ENCODE measurements around the gene NAIF1. TPM values are rescaled to one million over a fixed set of nuclear protein-coding genes. Genes with fewer than 3 reads are reported as not detected.
A peak's percentile ranks its signal among the peaks of the same experiment; 100 is the strongest.

Gene NAIF1
- total RNA-seq, 1 donor from 2014 or later = 9.6 TPM

DNA sequence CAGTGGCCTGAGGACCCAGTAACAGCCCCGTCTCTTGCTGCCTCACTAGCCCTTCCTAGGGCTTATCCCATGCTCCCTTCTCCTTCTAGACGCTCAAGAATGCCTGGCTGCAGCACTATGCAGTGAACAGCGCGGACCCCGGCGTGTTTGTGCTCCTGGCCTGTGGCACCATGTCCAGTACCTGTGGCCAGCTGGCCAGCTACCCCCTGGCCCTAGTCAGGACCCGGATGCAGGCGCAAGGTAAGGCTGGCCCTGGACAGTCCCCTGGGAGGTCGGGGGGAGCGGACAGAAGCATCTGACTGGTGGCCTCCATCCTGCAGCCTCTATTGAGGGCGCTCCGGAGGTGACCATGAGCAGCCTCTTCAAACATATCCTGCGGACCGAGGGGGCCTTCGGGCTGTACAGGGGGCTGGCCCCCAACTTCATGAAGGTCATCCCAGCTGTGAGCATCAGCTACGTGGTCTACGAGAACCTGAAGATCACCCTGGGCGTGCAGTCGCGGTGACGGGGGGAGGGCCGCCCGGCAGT is 39.9 kb upstream of the NAIF1 start:
- intact Hi-C loops (cut with micrococcal nuclease) = no loop called here
- no peak for DNase-seq
- peaks cover 16% of the 10 kb centered on the region for H3K4me1 Mint-ChIP-seq
- H3K27me3 Mint-ChIP-seq = no peaks in the 10 kb centered on the region
- no peak overlapping the region for H3K4me3 Mint-ChIP-seq
- H3K27ac Mint-ChIP-seq = no peak overlapping the region
- peaks cover 38% of the 10 kb centered on the region for H3K36me3 Mint-ChIP-seq (ENCODE audit: low read depth)
- no peaks in the 10 kb centered on the region for H3K9me3 Mint-ChIP-seq

DNA sequence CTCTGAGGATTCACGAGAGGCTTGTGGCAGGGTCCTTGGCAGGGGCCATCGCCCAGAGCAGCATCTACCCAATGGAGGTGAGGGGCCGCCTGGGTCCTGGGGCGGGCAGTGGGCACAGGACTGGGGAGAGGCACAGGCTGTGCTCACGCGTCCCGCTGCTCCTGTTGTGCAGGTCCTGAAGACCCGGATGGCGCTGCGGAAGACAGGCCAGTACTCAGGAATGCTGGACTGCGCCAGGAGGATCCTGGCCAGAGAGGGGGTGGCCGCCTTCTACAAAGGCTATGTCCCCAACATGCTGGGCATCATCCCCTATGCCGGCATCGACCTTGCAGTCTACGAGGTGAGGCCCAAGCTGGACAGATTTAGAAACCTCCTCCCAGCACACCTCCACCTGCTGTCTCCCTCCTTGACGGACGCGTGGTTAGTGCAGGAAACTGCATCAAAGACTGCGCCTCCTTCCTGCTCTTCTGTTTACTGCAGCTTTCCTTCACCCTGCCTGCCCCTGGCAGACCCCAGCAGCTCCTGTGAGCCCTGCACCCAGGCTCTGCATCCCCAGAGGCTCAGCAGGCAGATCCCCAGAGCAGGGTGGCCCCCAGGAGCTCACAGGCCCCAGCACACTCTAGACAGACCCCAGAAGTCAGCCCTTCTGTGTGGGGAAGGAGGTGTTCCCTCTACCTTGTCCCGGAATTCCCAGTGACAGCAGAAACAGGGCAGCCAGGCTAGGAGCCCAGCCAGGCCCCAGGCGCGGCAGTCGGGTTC is 39.2 kb upstream of the NAIF1 start:
- intact Hi-C loops (cut with micrococcal nuclease) = no loop called here
- H3K36me3 Mint-ChIP-seq (ENCODE audit: low read depth) = peaks cover 37% of the 10 kb centered on the region
- no peak overlapping the region for H3K4me3 Mint-ChIP-seq
- no peaks in the 10 kb centered on the region for H3K27me3 Mint-ChIP-seq
- peaks cover 17% of the 10 kb centered on the region for H3K4me1 Mint-ChIP-seq
- H3K9me3 Mint-ChIP-seq = no peaks in the 10 kb centered on the region
- no peak for DNase-seq
- H3K27ac Mint-ChIP-seq = no peak overlapping the region

DNA sequence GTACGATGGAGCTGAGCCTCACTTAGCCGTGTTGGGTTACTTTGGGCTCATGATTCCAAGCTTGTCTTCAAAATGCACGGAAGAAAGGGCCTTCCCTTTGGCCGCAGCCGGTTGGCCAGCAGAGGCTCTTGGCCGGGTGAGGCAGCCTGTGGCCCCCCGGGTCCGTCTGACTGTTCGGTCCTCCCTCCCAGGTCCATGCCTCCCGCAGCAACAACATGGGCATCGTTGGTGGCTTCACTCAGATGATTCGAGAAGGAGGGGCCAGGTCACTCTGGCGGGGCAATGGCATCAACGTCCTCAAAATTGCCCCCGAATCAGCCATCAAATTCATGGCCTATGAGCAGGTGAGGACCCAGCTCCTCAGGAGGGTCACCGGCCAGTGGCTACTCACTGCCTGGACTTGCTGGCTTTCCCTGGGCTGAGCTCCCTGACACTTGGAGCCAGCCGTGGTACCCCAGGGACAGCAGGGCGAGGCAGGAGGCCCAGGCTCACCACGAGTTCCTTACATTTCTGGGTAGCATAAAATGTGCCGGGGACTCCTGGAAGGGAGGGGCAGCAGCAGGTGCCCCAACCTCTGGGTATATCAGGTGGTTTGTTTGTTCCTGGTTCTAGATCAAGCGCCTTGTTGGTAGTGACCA is 38.5 kb upstream of the NAIF1 start:
- Mint-ChIP-seq H3K4me1 (peaks cover 19% of the 10 kb centered on the region), H3K4me3 (no peak overlapping the region), H3K9me3 (no peaks in the 10 kb centered on the region), H3K36me3 (ENCODE audit: low read depth) (peaks cover 42% of the 10 kb centered on the region), H3K27me3 (no peaks in the 10 kb centered on the region), H3K27ac (no peak overlapping the region)
- intact Hi-C loops (cut with micrococcal nuclease) = no loop called here
- no peak for DNase-seq

DNA sequence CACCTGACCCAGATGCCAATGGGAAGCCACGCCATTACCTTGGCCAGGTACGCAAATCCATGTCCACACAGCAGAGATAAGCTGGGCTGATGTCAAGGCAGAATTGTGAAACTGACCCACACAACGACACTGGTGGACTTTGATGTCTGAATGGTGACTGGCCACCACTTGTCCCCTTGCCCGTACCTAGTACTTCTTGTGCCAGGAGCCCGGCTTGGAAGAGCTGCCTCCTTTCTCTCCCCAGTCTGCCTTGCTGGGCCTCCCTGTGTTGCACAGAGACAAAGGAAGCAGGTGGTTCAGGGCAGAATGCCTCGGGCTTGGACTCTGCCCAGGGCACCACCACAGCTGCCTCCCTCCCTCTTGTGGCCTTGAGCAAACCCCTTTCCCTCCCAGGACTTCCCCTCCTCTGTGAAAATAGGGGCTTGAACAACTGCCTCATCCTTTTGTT is 37.1 kb upstream of the NAIF1 start:
- H3K36me3 Mint-ChIP-seq (ENCODE audit: low read depth) = peaks cover 37% of the 10 kb centered on the region

DNA sequence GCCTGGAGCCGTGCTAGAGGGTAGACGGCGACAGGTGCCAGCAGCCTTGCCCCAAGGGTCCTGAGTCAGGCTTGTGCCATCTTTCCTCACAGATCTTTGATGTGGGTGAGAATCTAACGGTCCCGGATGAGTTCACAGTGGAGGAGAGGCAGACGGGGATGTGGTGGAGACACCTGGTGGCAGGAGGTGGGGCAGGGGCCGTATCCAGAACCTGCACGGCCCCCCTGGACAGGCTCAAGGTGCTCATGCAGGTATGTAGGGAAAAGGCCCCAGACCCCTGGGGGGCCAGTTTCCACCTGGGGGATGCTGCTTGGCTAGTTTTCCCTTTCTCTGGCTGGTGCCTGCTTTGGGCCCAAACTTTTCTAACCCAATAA is 36.5 kb upstream of the NAIF1 start:
- intact Hi-C loops (cut with micrococcal nuclease) = no loop called here

More for the DNA sequence above, 37.1 kb upstream of the NAIF1 start:
- intact Hi-C loops (cut with micrococcal nuclease) = no loop called here
- Mint-ChIP-seq H3K27ac (no peak overlapping the region), H3K27me3 (no peaks in the 10 kb centered on the region), H3K9me3 (no peaks in the 10 kb centered on the region), H3K4me1 (peaks cover 26% of the 10 kb centered on the region), H3K4me3 (no peak overlapping the region)
- no peak for DNase-seq

DNA sequence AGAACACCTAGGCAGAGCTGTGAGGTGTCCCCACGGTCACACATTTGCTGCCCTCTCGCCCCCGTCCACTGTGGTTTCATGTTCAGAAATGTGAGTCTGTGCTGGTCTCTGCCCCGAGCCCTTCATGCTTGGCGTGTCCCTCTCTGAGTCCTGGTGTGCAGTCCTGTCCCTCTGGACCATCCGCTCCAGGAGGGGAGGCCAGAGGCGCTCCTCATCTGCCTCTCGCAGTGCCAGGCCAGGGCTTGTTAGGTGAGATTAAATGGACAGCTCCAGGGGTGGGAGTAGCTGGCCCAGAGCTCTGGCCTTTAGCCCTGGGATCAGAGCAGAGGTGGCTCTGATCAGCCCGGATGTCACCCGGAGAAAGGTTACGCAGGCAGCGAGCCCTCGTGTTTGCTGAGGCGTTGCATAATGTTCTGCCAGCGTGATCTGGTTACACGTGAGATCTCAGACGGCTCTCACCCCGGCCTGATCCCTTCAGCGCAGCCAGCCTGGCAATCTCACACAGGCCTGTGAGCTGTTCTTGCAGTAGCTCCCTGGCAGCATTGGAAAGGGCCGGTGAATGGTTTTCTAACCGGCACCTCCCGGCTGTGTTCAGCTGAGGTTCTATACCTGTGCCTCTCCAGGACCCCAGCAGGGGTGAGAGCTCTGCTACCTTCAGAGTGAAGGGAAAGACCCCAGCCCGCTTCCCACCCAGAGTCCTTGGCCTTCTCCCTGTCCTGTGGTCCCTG is 35.9 kb upstream of the NAIF1 start:
- H3K36me3 Mint-ChIP-seq (ENCODE audit: low read depth) = peaks cover 33% of the 10 kb centered on the region
- no peaks in the 10 kb centered on the region for H3K9me3 Mint-ChIP-seq
- DNase-seq = no peak
- intact Hi-C loops (cut with micrococcal nuclease) = no loop called here
- H3K4me3 Mint-ChIP-seq = no peak overlapping the region
- peaks cover 29% of the 10 kb centered on the region for H3K4me1 Mint-ChIP-seq
- peak overlapping the region; percentile 74 for H3K27ac Mint-ChIP-seq
- no peaks in the 10 kb centered on the region for H3K27me3 Mint-ChIP-seq

More for the DNA sequence above, 36.5 kb upstream of the NAIF1 start:
- Mint-ChIP-seq H3K27me3 (no peaks in the 10 kb centered on the region), H3K36me3 (ENCODE audit: low read depth) (peaks cover 35% of the 10 kb centered on the region), H3K9me3 (no peaks in the 10 kb centered on the region), H3K4me1 (peaks cover 26% of the 10 kb centered on the region), H3K4me3 (no peak overlapping the region), H3K27ac (peak overlapping the region; percentile 74)
- peak; percentile 80 for DNase-seq

DNA sequence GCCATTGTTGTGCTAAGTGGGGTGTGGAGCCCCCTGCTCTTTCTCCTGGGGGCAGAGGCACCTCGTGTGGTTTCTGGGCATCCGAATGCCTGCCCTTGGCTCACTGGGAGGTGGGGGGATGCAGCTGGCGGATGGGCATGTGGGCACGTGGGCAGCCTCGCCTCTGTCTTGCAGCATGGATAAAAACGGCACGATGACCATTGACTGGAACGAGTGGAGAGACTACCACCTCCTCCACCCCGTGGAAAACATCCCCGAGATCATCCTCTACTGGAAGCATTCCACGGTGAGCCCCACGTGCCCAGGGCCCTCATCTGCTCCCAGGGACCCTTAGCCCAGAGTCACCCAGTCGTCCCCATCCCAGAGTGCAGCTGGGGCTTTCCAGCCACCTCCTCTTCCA is 35.1 kb upstream of the NAIF1 start:
- Mint-ChIP-seq H3K4me3 (no peak overlapping the region), H3K36me3 (ENCODE audit: low read depth) (peaks cover 29% of the 10 kb centered on the region), H3K27me3 (no peaks in the 10 kb centered on the region), H3K4me1 (peaks cover 35% of the 10 kb centered on the region), H3K9me3 (no peaks in the 10 kb centered on the region), H3K27ac (peak overlapping the region; percentile 41)
- DNase-seq = no peak
- intact Hi-C loops (cut with micrococcal nuclease) = no loop called here

DNA sequence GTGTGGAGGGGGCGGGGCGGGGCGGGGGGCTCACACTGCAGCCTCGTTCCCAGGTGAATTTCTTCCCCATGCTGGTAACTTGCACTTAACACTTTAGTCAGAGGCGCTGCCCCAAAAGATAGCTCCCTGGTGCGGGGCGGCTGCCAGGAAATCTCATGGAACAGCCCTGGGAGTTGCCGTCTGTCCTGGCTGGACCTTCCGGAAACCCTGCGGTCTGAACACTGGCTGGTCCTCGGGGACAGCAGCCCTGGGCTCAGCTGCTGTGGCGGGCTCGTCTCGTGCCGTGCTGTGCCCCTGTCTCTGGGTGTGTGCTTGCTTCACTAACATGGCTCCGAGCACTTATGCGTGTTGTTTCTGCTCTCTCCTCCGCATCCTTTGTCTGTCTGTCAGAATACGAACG is 34.6 kb upstream of the NAIF1 start:
- no peak for DNase-seq
- peaks cover 39% of the 10 kb centered on the region for H3K4me1 Mint-ChIP-seq
- H3K27me3 Mint-ChIP-seq = no peaks in the 10 kb centered on the region
- intact Hi-C loops (cut with micrococcal nuclease) = no loop called here
- no peaks in the 10 kb centered on the region for H3K9me3 Mint-ChIP-seq
- H3K27ac Mint-ChIP-seq = no peak overlapping the region
- no peak overlapping the region for H3K4me3 Mint-ChIP-seq
- H3K36me3 Mint-ChIP-seq (ENCODE audit: low read depth) = peaks cover 30% of the 10 kb centered on the region

DNA sequence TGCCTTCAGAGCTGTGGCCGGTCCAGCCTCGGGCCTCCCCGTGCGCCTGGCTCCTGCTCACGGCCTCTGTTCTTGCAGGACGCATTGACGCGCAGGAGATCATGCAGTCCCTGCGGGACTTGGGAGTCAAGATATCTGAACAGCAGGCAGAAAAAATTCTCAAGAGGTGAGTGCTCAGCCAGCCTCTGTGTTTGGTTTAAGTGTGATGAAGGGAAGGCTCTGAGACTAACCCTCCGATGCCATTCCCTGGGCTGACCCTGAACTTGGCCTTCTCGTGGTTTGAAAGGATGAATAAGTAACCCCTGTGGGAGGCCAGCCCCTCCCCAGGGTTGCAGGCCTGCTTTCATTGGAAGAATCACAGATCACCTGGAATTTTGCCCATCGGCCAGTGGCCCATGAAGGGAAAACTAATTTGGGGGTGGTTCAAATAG is 34.1 kb upstream of the NAIF1 start:
- H3K36me3 Mint-ChIP-seq (ENCODE audit: low read depth) = peaks cover 28% of the 10 kb centered on the region
- no peak overlapping the region for H3K27ac Mint-ChIP-seq
- peaks cover 42% of the 10 kb centered on the region for H3K4me1 Mint-ChIP-seq
- H3K9me3 Mint-ChIP-seq = no peaks in the 10 kb centered on the region
- H3K27me3 Mint-ChIP-seq = no peaks in the 10 kb centered on the region
- no peak for DNase-seq
- H3K4me3 Mint-ChIP-seq = no peak overlapping the region
- intact Hi-C loops (cut with micrococcal nuclease) = no loop called here

DNA sequence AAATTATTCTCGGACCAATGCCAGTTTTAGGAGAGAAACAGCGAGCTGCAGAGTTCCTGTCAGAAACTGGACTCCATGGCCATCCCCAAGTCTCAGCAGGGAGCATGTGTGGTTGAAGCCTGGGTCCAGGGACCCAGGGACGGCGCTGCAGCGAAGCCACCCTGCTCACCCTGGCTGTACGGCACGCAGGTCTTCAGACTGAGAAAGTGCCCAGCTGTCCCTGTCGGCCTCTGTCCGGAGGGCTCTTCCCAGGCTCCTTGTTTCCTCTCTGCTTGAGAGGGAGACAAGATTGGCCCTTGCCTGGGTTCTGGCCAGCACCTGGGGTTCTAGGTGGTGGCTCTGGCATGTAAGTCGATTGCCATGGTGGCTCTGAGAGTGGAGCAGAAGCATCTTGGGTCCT is 33.5 kb upstream of the NAIF1 start:
- Mint-ChIP-seq H3K27me3 (no peaks in the 10 kb centered on the region), H3K9me3 (no peaks in the 10 kb centered on the region), H3K4me3 (no peak overlapping the region), H3K36me3 (ENCODE audit: low read depth) (peaks cover 28% of the 10 kb centered on the region), H3K4me1 (peaks cover 43% of the 10 kb centered on the region), H3K27ac (peak overlapping the region; percentile 40)
- intact Hi-C loops (cut with micrococcal nuclease) = no loop called here
- no peak for DNase-seq

DNA sequence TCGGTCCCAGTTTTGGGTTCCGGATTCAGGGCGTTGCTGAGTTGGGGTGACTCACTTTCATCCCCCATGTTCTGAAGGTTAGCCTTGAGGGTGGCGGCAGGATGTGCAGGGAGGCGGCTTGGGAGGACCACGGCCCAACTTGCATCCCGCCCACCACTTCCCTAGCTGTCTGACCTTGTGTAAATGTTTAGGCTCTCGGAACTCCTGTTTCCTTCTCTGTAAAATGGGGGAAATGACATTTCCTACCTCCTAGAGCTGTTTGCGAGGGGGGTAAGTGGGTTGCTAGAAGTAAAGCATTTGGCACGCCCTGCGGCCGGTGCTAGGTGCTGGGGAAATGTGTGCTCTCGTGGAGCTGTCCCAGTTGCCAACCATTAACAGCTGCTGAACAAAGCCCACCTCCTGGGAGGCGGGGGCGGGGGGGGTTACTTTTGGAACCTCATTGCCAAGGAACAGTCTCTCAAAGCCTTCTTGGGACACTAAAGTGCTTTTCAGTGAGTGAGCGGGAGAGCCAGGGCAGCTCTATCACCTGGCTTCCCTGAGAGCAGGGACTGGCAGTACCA is 32.9 kb upstream of the NAIF1 start:
- no peak for DNase-seq
- Mint-ChIP-seq H3K4me1 (peaks cover 44% of the 10 kb centered on the region), H3K27ac (peak overlapping the region; percentile 63), H3K4me3 (peak overlapping the region; percentile 15), H3K36me3 (ENCODE audit: low read depth) (peaks cover 28% of the 10 kb centered on the region), H3K9me3 (no peaks in the 10 kb centered on the region), H3K27me3 (no peaks in the 10 kb centered on the region)
- intact Hi-C loops (cut with micrococcal nuclease) = no loop called here

DNA sequence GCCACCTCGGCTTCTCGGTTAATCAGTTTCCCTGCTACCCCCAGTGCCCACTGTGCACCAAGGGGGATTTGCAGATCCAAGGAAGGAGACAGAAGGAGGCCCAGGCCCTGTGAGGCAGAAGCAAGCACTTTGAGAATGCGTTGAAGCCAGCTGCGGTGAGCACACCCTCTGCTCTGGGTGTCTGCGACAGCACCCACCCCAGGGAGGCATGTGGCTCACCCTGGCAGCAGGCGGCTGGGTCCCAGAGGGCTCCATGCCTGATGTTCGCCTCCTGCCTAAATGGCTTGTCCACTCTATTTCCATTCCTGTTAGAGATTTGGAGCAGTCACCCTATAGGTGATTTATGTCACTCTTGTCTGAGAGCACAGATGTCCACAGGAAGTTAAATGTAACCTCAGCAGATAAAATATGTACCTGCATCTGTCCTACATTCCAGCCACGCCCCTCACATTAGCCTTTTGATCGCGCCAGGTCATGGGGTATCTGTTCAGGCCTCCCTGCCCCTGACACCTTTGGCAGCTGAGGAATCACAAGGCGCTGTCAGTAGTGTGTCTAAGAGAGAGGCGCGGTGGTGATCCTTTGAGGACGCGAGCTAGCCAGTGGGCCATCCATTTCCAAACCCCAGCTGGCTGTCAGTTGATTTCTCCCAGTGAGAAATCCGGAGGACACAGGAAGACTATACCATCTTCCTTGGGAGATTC is 32.3 kb upstream of the NAIF1 start:
- peaks cover 49% of the 10 kb centered on the region for H3K4me1 Mint-ChIP-seq
- intact Hi-C loops (cut with micrococcal nuclease) = no loop called here
- H3K27me3 Mint-ChIP-seq = no peaks in the 10 kb centered on the region
- peak overlapping the region; percentile 15 for H3K4me3 Mint-ChIP-seq
- no peak for DNase-seq
- no peaks in the 10 kb centered on the region for H3K9me3 Mint-ChIP-seq
- no peak overlapping the region for H3K27ac Mint-ChIP-seq
- peaks cover 28% of the 10 kb centered on the region for H3K36me3 Mint-ChIP-seq (ENCODE audit: low read depth)
